GM08714 (cell line): ENCODE data around the gene MEIOB.

ENCODE experiments used
- H3K4me3 ChIP-seq: fragments of 200-500 bp; sonication (Bioruptor generic); 2 replicates; pipeline ENCODE4 v1.5.1; 2014; ENCODE audit warnings: mild to moderate bottlenecking, low read length, inconsistent platforms
- ZNF274 ChIP-seq: IDR thresholded peaks from 2 replicates; pipeline ENCODE4 v1.6.1; 2012; ENCODE audit warnings: mild to moderate bottlenecking, low read depth, low read length

MEIOB gene

DNA sequence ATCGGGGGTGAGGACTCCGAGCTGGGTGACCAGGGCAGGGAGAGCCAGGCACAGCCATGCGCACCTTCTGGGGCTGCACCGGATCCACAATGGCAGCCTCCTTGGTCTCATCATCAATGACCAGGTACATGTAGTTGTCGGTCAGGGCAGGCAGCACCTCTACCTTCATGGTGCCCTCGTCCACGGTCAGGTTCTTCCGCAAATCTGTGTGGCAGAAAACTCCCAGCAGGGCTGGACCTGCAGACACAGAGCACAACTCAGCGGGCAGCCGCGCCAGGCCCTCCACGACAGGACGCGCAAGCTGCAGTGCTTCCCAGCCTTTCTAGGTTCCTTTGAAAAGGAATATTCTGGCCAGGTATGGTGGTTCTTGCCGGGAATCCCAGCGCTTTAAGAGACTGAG lies 49.2 kb downstream of the MEIOB start:
- H3K4me3 ChIP-seq: no peak overlapping the region
- no peak for TF ChIP-seq ZNF274

DNA sequence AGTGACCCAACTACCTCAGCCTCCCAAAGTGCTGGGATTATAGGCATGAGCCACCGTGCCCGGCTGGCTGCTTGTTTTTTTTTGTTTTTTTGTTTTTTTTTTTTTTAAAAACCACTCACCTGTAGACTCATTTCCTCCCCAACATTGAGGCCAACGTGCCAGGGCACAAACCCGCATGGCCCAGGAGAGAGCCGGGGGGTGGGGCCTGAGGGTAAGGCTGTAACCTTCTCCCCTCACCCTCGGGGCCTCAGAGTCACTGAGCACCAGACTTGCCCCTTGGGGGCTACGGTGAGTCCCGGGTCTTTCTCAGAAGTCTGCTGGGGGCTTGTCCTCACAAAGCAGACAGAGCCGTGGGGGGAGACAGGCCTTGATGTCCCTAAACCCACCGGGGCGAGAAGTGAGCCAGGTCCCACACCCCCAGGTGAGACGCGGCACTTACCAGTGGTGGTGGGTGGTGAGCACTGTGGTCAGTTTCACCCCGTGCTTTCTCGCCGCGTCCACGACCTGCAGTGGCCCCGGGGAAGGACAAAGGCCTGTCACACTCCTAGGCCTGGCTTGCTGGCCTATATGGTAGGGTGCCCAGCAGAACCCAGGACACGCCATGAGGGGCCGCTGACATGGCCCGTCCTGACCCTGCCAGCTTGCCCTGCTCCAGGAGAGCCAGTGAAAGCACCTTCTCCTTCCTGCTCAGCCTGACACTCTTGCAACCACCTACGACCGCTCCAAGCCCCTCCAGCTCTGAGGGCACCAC lies 49.9 kb downstream of the MEIOB start:
- no peak for TF ChIP-seq ZNF274
- no peak overlapping the region for H3K4me3 ChIP-seq

GRCh38 chr16:1820946-1821290 lies 51.0 kb downstream of the MEIOB start:
- no peak overlapping the region for H3K4me3 ChIP-seq
- TF ChIP-seq ZNF274: no peak

DNA sequence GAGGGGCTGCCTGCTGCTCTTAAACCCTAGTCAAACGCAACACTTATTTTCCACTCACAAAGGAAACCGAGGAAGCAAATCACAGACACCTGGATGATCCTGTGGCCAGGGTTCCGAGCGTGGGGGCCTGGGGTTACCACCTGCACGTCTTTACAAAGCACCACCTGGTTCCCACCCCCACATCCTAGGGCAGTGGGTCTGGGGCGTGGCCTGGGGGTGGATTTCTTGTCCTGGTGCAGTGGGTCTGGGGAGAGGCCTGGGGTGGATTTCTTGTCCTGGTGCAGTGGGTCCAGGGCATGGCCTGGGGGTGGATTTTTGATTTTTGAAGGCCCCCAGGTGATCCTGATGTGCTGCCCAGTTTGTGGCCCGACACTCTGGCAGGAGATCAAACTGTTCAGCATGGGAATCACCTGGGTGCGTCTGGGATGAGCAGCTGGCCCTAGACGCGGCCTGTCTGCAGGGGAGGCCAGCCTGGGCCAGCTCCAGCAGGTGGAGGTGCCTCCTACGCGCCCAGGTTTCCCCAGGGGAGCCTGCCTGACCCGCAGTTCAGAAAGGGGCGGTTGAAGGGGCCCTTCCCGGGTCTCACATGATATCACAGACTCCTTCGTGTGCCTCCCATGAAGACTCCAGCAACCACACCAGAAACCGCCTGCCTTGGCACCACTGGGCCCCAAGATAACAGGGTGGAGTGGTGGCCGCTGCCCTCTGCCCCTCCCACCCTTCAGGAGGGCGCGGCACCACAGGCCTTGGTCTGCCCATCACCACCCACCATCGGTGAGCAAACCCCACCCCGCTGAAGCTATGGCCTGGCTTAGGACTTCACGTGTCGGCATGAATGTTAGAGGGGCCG lies 51.6 kb downstream of the MEIOB start:
- no peak overlapping the region for H3K4me3 ChIP-seq
- no peak for TF ChIP-seq ZNF274

- TF ChIP-seq ZNF274: no peak
These were observed 52.4 kb downstream of the MEIOB start for GRCh38 chr16:1819611-1820010.

DNA sequence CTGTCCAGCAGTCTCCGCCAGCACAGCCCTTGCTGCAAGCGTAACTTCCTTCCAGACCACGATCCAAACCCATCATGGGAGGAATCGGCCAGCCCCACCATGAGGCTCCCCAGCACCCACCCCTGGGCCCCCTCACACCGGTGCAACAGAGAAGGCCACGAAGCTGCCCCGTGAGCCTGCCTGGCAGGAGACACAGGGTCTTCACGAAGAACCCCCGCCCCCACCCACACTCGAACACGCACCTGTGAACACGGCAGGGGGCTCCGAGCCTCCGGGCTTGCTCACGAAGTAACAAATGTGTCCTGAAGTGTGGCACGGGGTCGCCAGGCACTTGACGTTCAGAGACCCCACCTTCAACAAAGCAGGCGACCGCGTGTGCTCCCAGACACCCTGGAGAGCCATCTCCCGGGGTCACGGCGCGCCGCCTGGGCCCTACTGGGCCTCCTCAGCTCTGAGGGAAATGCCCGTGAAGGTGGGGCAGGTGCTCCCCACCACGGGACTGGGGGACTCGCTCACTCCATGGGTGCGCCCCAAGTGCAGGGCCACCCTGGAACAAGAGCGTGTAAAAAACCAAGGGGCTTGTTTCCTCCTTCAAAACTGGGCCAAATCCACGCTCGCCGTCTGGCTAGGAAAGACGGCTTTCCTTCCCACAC lies 53.0 kb downstream of the MEIOB start:
- TF ChIP-seq ZNF274: no peak
- H3K4me3 ChIP-seq: no peak overlapping the region

More at GRCh38 chr16:1819611-1820010, 52.4 kb downstream of the MEIOB start:
- no peak overlapping the region for H3K4me3 ChIP-seq

DNA sequence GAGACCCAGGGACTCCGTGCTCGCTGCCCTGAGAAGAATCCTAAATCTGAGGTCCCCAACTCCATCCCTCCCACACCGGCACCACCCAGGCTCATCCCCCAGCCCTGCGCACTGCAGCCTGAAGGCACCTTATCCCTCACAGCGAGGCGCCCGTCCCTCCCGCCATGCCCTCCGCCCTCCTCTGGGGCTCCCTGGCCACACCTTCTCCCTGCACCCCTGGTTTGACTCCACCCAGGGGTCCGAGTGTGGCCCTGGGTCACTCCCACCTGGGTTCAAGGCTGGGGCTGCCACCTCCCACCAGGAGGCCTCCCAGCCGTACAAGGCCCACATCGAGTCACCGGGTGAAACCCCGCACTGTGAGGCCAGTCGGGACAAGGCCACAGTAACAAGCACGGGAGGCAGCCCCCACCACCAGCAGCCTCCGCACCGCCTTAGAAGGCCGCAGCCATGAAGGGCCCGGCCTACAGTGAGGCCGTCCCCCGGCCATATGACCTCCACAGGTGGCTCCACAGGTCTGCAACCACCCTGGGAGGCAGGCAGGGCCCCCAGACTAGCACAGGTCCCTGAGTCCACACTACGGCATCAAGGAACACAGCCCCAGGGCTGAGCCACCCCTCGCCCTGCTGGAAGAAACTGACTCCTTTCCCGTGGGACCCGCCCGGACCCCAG lies 53.6 kb downstream of the MEIOB start:
- TF ChIP-seq ZNF274: no peak
- H3K4me3 ChIP-seq: no peak overlapping the region

GRCh38 chr16:1817716-1818115 lies 54.2 kb downstream of the MEIOB start:
- TF ChIP-seq ZNF274: no peak
- H3K4me3 ChIP-seq: no peak overlapping the region

- no peak overlapping the region for H3K4me3 ChIP-seq
- no peak for TF ChIP-seq ZNF274
These were observed 54.7 kb downstream of the MEIOB start for GRCh38 chr16:1817276-1817589.

DNA sequence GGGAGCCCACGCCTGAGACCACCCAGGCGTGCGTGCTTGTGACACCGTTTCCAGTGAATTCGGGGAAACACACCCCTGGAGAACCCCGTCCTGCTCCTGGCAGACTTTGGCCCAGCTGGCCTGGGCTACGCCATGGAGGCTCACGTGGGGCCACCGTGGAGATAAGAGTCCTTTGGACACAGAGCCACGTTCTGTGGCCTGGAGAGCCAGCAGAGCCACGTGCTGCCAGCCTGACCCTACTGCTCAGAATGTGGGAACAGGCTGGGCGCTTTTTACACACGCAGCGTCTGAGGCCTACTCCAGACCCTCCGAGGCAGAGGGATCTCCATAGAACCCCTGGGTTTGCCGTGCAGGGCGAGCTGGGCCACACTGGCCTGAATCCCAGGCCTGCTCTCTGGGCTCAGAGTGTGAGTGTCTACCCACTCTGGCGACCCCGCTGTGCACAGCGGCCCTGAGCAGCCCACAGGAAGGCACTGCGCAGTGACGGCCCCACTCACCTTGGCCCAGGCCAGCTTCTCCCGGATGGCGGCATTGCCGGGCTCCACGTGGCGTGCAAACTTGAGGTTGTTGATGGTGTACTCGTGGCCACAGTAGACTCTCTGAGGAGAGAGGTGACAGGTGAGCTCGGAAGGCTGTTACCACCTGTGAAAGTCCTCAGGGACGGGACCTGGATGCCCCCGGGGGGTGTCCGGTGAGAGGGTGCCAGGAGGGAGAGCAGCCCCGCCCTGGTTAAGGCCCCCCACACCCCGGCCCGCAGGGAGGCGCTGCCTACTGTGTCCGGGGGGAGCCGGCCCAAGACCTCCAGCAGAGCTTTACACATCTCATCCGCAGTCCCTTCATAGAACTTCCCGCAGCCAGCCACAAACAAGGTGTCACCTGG lies 55.3 kb downstream of the MEIOB start:
- H3K4me3 ChIP-seq: no peak overlapping the region

DNA sequence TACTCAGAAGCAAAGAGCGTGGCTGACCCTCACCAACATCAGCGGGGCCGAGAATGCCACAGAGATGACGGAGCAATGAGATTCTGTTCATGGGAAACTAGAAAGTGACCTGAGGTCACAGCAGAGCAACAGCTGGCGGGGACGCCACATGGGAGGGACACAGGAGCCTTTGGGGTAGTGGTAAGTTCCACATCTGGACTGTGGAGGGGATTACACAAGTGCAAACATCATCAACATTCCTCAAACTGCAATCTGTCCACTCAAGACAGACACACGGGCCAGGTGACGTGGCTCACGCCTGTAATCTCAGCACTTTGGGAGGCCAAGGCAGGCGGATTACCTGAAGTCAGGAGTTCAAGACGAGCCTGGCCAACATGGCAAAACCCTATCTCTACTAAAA lies 56.5 kb downstream of the MEIOB start:
- TF ChIP-seq ZNF274: no peak
- H3K4me3 ChIP-seq: no peak overlapping the region

More for the DNA sequence above, 55.3 kb downstream of the MEIOB start:
- TF ChIP-seq ZNF274: no peak

GRCh38 chr16:1812732-1813163 lies 59.2 kb downstream of the MEIOB start:
- no peak overlapping the region for H3K4me3 ChIP-seq
- no peak for TF ChIP-seq ZNF274

GRCh38 chr16:1810536-1810935 lies 61.4 kb downstream of the MEIOB start:
- H3K4me3 ChIP-seq: no peak overlapping the region
- no peak for TF ChIP-seq ZNF274
